GM23248 (cell line): ENCODE data around the gene CPSF4L. TPM values are rescaled to one million over a fixed set of nuclear protein-coding genes. Genes with fewer than 3 reads are reported as not detected.

Experiments used
- DNase-seq: peaks from one replicate; pipeline ENCODE4 v3.0.0-alpha.2; 2015
- H2AFZ ChIP-seq: fragments of 200-600 bp; sonication (generic); 2 replicates; pipeline ENCODE4 v1.6.1; 2016; ENCODE audit warnings: antibody characterized with exemption
- H3F3A ChIP-seq: fragments of 200-600 bp; sonication (generic); 2 replicates; pipeline ENCODE4 v1.6.1; 2016; ENCODE audit warnings: mild to moderate bottlenecking, antibody characterized with exemption, mixed run types; ENCODE audit not compliant: insufficient read depth
- H3K27ac ChIP-seq: fragments of 200-600 bp; sonication (generic); 2 replicates; pipeline ENCODE4 v1.5.1; 2016; ENCODE audit warnings: mild to moderate bottlenecking
- H3K27me3 ChIP-seq: fragments of 200-600 bp; sonication (generic); replicated peaks from 2 replicates; pipeline ENCODE4 v1.6.1; 2016; ENCODE audit warnings: mild to moderate bottlenecking; ENCODE audit not compliant: insufficient read depth
- H3K36me3 ChIP-seq: fragments of 200-600 bp; sonication (generic); 2 replicates; pipeline ENCODE4 v1.6.1; 2016; ENCODE audit warnings: low read depth, mild to moderate bottlenecking
- H3K4me1 ChIP-seq: fragments of 200-600 bp; sonication (generic); 2 replicates; pipeline ENCODE4 v1.6.1; 2016; ENCODE audit warnings: mild to moderate bottlenecking; ENCODE audit not compliant: insufficient read depth
- H3K4me2 ChIP-seq: fragments of 200-600 bp; sonication (generic); one replicate; pipeline ENCODE4 v1.6.1; 2016; ENCODE audit warnings: mild to moderate bottlenecking; ENCODE audit not compliant: unreplicated experiment
- H3K4me3 ChIP-seq: fragments of 200-600 bp; sonication (generic); 2 replicates; pipeline ENCODE4 v1.5.1; 2016; ENCODE audit warnings: mild to moderate bottlenecking
- H3K79me2 ChIP-seq: fragments of 200-600 bp; sonication (generic); 2 replicates; pipeline ENCODE4 v1.6.1; 2016; ENCODE audit warnings: mild to moderate bottlenecking; ENCODE audit not compliant: insufficient read depth
- H3K9ac ChIP-seq: fragments of 200-600 bp; sonication (generic); 2 replicates; pipeline ENCODE4 v1.6.1; 2016; ENCODE audit warnings: mild to moderate bottlenecking
- H3K9me2 ChIP-seq: fragments of 200-600 bp; sonication (generic); 2 replicates; pipeline ENCODE4 v1.6.1; 2016; ENCODE audit warnings: mixed run types, mild to moderate bottlenecking, moderate library complexity; ENCODE audit not compliant: insufficient read depth
- H3K9me3 ChIP-seq: fragments of 200-600 bp; sonication (generic); one replicate; pipeline ENCODE4 v1.6.1; 2017; ENCODE audit warnings: low read depth
- H4K20me1 ChIP-seq: fragments of 200-600 bp; sonication (generic); 2 replicates; pipeline ENCODE4 v1.6.0; 2016; ENCODE audit not compliant: insufficient read depth
- EZH2 ChIP-seq: fragments of 200-600 bp; sonication (generic); IDR thresholded peaks from 2 replicates; pipeline ENCODE4 v1.6.1; 2018; ENCODE audit warnings: antibody characterized with exemption, mild to moderate bottlenecking; ENCODE audit not compliant: insufficient read depth, poor library complexity, severe bottlenecking
- EZH2phosphoT487 ChIP-seq: fragments of 200-600 bp; sonication (generic); IDR thresholded peaks from 2 replicates; pipeline ENCODE4 v1.6.1; 2018; ENCODE audit warnings: antibody characterized with exemption, moderate library complexity, mild to moderate bottlenecking, low read depth; ENCODE audit not compliant: insufficient read depth
- WGBS, 2 experiments: methylation state at CpG; one replicate each; pipeline ENCODE4 v1.1.6; 2015 to 2017; ENCODE audit warnings: low lambda C conversion rate in 2 of 2, low coverage in 1 of 2; ENCODE audit errors: missing lambda C conversion rate in 2 of 2; 5-methylcytosine and 5-hydroxymethylcytosine counted together
- in situ Hi-C: fragments of 300-500 bp; cut with MboI; formaldehyde crosslinking; loops from 2 replicates; pipeline ENCODE4 v1.15.0; 2020
- polyA plus RNA-seq: library from polyadenylated mRNA; unstranded; fragments of >200 nt; fragmentation: Nextera tagmentation; extraction: Ambion mirVana; gene quantifications from 2 replicates; pipeline ENCODE4 v1.2.1, GENCODE V29; 2016
- total RNA-seq: library from RNA; depleted of rRNA; stranded (reverse); fragments of >200 nt; shearing (Covaris generic); gene quantifications from 2 replicates; pipeline ENCODE4 v1.2.3, GENCODE V29; 2014

CPSF4L gene
- total and polyA plus RNA-seq, 2 experiments from 2014 or later: not detected

- H2AFZ ChIP-seq: no peak overlapping the region
- no peaks in the 10 kb centered on the region for H4K20me1 ChIP-seq
- no peaks in the 10 kb centered on the region for H3K9me2 ChIP-seq
- no peak overlapping the region for H3K4me3 ChIP-seq
- no peaks in the 10 kb centered on the region for H3K27me3 ChIP-seq
- H3F3A ChIP-seq: no peaks in the 10 kb centered on the region
- no peak overlapping the region for H3K27ac ChIP-seq
- DNase-seq: no peak
- no peaks in the 10 kb centered on the region for H3K9me3 ChIP-seq
- peaks cover 38% of the 10 kb centered on the region for H3K79me2 ChIP-seq
- TF ChIP-seq EZH2phosphoT487: no peak
- TF ChIP-seq EZH2: no peak
- H3K36me3 ChIP-seq: no peaks in the 10 kb centered on the region
- in situ Hi-C loops: no loop called here
- H3K4me2 ChIP-seq: no peak overlapping the region
- WGBS, 2 experiments: 78 to 82% methylated on average over 7 of the region's 7 CpGs
- peaks cover 3% of the 10 kb centered on the region for H3K4me1 ChIP-seq
- no peak overlapping the region for H3K9ac ChIP-seq
Measured at GRCh38 chr17:73281928-73282327, 20.2 kb upstream of the CPSF4L start.

DNA sequence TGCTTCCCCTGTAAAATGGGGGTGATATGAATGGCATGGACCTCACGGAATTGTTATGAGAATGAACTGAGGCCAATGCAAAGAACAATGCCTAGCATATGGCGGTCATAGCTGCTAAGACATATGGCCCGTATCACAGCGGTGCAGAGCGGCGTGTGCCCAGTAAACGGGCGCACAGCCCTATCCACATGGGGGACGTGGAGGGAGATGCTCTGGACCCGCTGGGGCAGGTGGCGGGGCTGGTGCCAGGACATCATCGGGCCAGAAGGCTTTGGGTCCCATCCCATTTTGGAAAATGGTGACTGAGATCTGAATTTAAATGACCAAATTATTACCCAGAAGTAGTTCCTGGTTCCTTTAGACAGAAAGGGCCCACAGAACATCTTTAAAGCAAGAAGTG lies 18.5 kb upstream of the CPSF4L start:
- no peak for DNase-seq
- H3K79me2 ChIP-seq: peaks cover 20% of the 10 kb centered on the region
- H4K20me1 ChIP-seq: no peaks in the 10 kb centered on the region
- WGBS, 2 experiments: 97% methylated on average over 12 of the region's 12 CpGs
- no peak overlapping the region for H3K9ac ChIP-seq
- TF ChIP-seq EZH2: no peak
- TF ChIP-seq EZH2phosphoT487: no peak
- no peak overlapping the region for H3K4me2 ChIP-seq
- H3K4me1 ChIP-seq: no peaks in the 10 kb centered on the region
- no peaks in the 10 kb centered on the region for H3K36me3 ChIP-seq
- H3K9me3 ChIP-seq: no peaks in the 10 kb centered on the region
- in situ Hi-C loops: no loop called here
- no peak overlapping the region for H3K4me3 ChIP-seq
- H3K27me3 ChIP-seq: no peaks in the 10 kb centered on the region
- no peak overlapping the region for H3K27ac ChIP-seq
- H2AFZ ChIP-seq: no peak overlapping the region
- no peaks in the 10 kb centered on the region for H3F3A ChIP-seq
- H3K9me2 ChIP-seq: no peaks in the 10 kb centered on the region

DNA sequence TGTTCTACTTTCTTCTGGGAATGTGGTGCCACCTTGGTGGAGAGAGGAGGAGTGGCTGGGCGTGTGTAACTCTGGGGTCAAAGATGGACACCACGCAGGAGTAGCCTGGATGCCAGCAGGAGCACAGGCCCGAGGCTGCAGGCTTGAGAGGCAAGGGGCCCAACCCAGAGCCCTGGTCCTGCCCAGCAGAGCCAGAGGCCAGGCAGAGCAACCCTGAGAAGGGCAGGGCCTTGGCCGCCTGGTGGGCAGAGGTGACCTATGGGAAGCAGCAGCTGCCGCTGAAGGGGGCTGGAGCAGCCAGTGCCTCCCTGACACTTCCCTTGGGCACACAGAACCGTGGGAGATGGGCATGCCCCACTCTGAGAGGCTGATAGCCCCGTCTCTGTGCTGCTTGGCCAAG lies 18.0 kb upstream of the CPSF4L start:
- in situ Hi-C loops: no loop called here
- H3K9me2 ChIP-seq: no peaks in the 10 kb centered on the region

DNA sequence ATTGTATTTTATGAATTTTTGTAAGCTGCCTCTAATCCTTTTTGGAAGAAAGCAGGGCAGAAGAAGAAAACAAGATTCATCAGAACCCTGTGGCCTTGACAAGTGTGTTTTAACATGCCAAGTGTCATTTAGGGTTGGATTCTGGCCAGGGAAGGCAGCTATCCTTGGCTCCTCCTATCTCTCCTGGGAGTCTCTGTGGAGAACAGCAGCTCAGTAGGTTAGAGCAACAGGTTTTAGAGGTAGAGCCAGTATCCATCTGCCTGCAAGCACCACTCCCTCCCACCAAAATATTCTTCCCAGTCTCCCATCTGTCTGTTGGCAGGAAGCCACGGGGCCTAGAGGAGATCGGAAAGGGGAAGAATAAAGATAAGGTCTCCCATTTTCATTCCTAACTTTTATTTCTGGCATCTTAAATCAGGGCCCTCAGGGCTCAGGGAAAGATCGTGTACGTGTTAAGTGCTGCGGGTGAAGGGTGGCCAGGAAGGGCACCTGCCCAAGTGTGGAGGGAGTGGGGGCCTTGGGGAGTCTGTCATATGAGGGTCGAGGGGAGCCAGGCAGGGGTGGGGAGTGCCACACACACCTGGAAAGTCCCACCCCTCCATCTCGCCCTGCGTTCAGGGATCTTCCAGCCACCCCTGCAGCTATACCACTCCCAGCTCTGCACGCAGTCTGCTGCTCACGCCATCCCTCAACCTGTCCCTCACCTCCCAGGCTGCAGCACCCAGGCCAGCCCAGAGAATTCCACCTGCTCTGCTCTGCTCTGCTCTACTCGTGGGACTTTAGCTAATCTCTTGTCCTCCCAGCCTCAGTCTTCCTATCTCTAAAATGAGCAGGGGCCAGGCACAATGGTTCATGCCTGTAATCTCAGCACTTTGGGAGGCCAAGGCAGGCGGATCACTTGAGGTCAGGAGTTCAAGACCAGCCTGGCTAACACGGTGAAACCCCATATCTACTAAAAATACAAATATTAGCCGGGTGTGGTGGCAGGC lies 17.1 kb upstream of the CPSF4L start:
- Histone ChIP-seq H3K4me2 (no peak overlapping the region), H3K4me3 (no peak overlapping the region), H3K36me3 (no peaks in the 10 kb centered on the region), H3K9me2 (no peaks in the 10 kb centered on the region), H4K20me1 (no peaks in the 10 kb centered on the region), H3K4me1 (no peaks in the 10 kb centered on the region), H3K9ac (no peak overlapping the region), H3F3A (no peaks in the 10 kb centered on the region), H3K79me2 (peaks cover 7% of the 10 kb centered on the region), H3K9me3 (no peaks in the 10 kb centered on the region), H3K27me3 (no peaks in the 10 kb centered on the region), H3K27ac (no peak overlapping the region), H2AFZ (no peak overlapping the region)
- no peak for TF ChIP-seq EZH2
- no peak for TF ChIP-seq EZH2phosphoT487
- DNase-seq: peak; percentile 22
- in situ Hi-C loops: no loop called here
- 53 to 57% methylated on average over 11 to 14 of the region's 14 CpGs for WGBS, 2 experiments

More for the DNA sequence above, 18.0 kb upstream of the CPSF4L start:
- no peaks in the 10 kb centered on the region for H3K9me3 ChIP-seq
- no peak for DNase-seq
- no peaks in the 10 kb centered on the region for H3F3A ChIP-seq
- H3K4me3 ChIP-seq: no peak overlapping the region
- H3K4me1 ChIP-seq: no peaks in the 10 kb centered on the region
- WGBS, 2 experiments: 86 to 97% methylated on average over 7 of the region's 7 CpGs
- H2AFZ ChIP-seq: no peak overlapping the region
- no peaks in the 10 kb centered on the region for H3K27me3 ChIP-seq
- TF ChIP-seq EZH2phosphoT487: no peak
- TF ChIP-seq EZH2: no peak
- peaks cover 15% of the 10 kb centered on the region for H3K79me2 ChIP-seq
- H3K9ac ChIP-seq: no peak overlapping the region
- H3K27ac ChIP-seq: no peak overlapping the region
- no peaks in the 10 kb centered on the region for H3K36me3 ChIP-seq
- no peaks in the 10 kb centered on the region for H4K20me1 ChIP-seq
- no peak overlapping the region for H3K4me2 ChIP-seq
